HG02852 (cell line): ENCODE measurements around the gene ANKRD2.
A peak's percentile ranks its signal among the peaks of the same experiment; 100 is the strongest.
"Not testable (repeated sequence)": the region's sequence is repeated elsewhere in the genome, so short reads cannot be mapped to it uniquely, and the experiment has no call there.

Source experiments
- ATAC-seq: cut with Tn5 transposase; IDR thresholded peaks from one replicate; pipeline ENCODE4 v1.9.1; 2021; ENCODE audit warnings: mild to moderate bottlenecking, moderate library complexity; ENCODE audit not compliant: unreplicated experiment

Gene ANKRD2

DNA sequence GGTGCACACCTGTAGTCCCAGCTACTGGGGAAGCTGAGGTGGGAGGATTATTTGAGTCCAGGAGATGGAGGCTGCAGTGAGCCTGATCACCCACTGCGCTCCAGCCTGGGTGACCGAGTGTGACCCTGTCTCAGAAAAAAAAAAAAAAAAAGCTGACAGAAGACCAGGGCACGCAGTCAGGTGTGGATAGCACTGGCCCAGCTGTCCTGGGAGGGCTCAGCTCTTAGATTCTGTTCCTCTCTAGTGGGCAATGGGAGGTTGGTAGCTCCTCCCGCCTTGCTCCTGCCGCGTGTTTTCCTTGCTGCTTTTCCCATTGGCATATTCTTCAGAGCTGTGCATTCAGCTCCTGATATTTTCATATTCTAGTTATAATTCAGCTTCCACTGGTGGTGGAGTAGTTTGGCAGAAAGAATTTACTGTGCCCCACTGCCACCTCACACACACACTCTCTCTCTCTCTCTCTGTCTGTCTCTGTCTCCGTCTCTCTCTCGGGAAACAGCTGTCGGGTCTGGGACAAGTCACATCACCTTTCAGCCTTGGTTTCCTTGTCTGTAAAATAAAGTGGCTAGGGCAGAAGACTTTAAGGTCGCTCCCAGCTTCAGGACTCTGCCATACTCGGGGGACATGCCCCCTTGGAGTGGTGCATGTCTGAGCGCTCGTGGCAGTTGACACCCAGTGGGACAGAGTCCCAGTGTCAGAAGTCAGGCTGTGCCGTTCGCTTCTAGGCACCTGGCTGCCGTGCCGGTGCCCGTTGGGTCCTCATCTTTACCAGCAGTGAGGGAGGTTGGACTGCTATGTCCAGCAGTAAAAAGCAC lies 25.9 kb upstream of the ANKRD2 start:
- ATAC-seq: no peak

DNA sequence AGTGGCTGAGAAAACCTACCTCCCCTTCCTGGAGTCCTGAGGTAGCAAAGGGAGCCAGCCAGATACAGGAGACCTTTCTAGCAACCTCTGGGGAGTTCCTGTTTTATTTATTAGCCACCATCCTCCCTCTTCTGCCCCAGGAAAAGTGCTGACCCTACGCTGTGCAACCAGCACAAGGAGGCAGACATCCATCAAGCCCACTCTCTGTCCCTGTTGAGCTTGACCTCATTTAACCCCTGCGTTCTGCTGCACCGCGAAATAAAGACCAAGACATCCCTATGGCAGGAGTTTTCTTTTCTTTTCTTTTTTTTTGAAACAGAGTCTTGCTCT lies 25.3 kb upstream of the ANKRD2 start:
- no peak for ATAC-seq

- no peak for ATAC-seq
Measured at GRCh38 chr10:97547962-97548361, 24.6 kb upstream of the ANKRD2 start.

GRCh38 chr10:97548828-97549455 lies 23.6 kb upstream of the ANKRD2 start:
- ATAC-seq: no peak

- ATAC-seq: no peak
Measured at GRCh38 chr10:97549587-97550322, 22.8 kb upstream of the ANKRD2 start.

DNA sequence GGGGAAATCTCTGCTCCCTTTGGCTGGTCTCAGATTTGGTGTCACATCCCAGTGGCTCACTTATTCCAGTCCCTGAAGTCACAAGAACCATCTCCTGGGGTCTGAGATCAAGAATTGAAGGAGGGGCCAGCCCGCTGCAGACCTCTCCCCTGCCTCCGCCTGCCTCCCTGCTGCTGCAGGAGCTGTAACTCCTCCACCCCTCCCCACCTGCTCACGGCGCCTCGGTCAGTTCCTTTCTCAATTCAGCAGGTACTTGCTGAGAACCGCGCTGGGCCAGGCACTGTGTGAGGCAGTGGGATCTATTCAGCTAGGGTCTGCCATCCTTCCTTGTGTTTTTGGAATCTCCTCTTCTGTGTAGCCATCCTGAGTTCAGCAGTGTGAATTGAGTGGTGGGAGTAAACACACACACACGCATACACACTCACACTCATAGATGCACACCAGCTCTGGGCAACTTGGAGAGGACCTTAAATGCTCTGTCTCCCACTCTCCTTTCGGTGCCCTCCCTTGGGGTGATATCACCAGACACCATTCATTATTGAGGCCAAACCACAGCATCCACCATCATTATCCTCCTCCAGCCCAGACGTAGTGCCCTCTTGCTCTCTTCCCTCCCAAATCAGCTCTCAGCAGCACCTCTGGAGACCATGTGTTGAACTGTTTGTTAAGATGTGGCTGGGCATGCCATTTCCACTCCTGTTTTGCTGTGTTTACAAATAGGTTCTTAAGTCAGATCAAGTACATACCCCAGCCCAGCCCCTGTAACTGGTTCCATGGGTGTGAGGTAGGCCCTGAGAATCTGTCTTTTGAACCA lies 22.0 kb upstream of the ANKRD2 start:
- no peak for ATAC-seq

DNA sequence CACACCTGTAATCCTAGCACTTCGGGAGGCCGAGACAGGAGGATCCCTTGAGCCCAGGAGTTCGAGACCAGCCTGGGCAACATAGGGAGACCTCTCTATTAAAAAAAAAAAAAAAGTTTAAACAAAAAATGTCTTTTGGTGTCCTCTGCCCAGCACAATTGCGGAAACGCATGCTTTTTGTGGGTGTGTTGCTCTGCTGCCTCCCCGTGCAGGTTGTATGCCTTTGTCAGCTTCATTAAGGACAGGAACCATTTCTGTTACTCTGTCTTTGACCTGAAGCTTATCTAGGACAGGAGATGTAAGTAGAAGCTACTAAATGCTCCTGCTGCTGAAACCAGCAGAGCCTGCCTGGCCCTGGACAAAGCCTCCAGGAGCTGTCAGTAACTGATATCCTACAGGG lies 21.3 kb upstream of the ANKRD2 start:
- no peak for ATAC-seq

- peak; percentile 64 for ATAC-seq
Measured at GRCh38 chr10:97553575-97554031, 19.0 kb upstream of the ANKRD2 start.

GRCh38 chr10:97554336-97554735 lies 18.2 kb upstream of the ANKRD2 start:
- ATAC-seq: not testable (repeated sequence)

DNA sequence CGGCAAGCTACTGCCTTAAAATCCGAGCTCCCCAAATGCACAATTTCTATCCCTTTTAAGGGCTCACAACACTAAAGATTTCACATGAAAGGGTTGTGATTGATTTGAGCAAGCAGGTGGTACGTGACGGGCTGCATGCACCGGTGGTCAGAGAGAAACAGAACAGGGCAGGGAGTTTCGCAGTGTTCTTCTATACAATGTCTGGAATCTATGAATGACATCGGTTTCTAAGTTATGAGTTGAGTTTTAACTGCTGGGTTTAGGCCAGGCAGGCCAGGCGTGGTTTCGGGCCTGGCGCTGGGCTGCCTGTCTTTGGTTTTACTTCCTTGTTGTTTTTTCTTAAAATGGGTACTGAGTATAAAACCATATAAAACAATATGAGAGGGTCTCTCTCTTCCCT lies 17.0 kb upstream of the ANKRD2 start:
- not testable (repeated sequence) for ATAC-seq

- not testable (repeated sequence) for ATAC-seq
Measured at GRCh38 chr10:97560731-97561381, 11.7 kb upstream of the ANKRD2 start.

GRCh38 chr10:97561386-97562077 lies 11.0 kb upstream of the ANKRD2 start:
- not testable (repeated sequence) for ATAC-seq

GRCh38 chr10:97562329-97562728 lies 10.2 kb upstream of the ANKRD2 start:
- ATAC-seq: not testable (repeated sequence)

- ATAC-seq: no peak
Measured at GRCh38 chr10:97563337-97563736, 9.2 kb upstream of the ANKRD2 start.

GRCh38 chr10:97564776-97565175 lies 7.8 kb upstream of the ANKRD2 start:
- ATAC-seq: no peak

GRCh38 chr10:97566336-97566996 lies 6.1 kb upstream of the ANKRD2 start:
- no peak for ATAC-seq

- no peak for ATAC-seq
Measured at GRCh38 chr10:97567891-97568290, 4.7 kb upstream of the ANKRD2 start.

GRCh38 chr10:97570146-97570788 lies 2.3 kb upstream of the ANKRD2 start:
- no peak for ATAC-seq
